A549 treated with dexamethasone at 1 μM for 4 hours (cell line): ENCODE results near the gene SLC26A8. TPM values are rescaled to one million over a fixed set of nuclear protein-coding genes. Genes with fewer than 3 reads are reported as not detected.

Experiments used
- total RNA-seq: library from RNA; stranded (reverse); fragments of 200-300 nt; extraction: Qiagen RNA extraction; gene quantifications from 5 replicates; pipeline ENCODE4 v1.2.3, GENCODE V29; 2022

Gene SLC26A8, protein sequence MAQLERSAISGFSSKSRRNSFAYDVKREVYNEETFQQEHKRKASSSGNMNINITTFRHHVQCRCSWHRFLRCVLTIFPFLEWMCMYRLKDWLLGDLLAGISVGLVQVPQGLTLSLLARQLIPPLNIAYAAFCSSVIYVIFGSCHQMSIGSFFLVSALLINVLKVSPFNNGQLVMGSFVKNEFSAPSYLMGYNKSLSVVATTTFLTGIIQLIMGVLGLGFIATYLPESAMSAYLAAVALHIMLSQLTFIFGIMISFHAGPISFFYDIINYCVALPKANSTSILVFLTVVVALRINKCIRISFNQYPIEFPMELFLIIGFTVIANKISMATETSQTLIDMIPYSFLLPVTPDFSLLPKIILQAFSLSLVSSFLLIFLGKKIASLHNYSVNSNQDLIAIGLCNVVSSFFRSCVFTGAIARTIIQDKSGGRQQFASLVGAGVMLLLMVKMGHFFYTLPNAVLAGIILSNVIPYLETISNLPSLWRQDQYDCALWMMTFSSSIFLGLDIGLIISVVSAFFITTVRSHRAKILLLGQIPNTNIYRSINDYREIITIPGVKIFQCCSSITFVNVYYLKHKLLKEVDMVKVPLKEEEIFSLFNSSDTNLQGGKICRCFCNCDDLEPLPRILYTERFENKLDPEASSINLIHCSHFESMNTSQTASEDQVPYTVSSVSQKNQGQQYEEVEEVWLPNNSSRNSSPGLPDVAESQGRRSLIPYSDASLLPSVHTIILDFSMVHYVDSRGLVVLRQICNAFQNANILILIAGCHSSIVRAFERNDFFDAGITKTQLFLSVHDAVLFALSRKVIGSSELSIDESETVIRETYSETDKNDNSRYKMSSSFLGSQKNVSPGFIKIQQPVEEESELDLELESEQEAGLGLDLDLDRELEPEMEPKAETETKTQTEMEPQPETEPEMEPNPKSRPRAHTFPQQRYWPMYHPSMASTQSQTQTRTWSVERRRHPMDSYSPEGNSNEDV
- total RNA-seq = 0.02 TPM in 1 of 5 replicates, not detected in the others

GRCh38 chr6:36023996-36024795 lies at the start of gene SLC26A8:
Gene SLC26A8, minus strand, starts transcription at chr6:36024641. Its CDS starts 4,934 bp downstream, at chr6:36019707.

DNA sequence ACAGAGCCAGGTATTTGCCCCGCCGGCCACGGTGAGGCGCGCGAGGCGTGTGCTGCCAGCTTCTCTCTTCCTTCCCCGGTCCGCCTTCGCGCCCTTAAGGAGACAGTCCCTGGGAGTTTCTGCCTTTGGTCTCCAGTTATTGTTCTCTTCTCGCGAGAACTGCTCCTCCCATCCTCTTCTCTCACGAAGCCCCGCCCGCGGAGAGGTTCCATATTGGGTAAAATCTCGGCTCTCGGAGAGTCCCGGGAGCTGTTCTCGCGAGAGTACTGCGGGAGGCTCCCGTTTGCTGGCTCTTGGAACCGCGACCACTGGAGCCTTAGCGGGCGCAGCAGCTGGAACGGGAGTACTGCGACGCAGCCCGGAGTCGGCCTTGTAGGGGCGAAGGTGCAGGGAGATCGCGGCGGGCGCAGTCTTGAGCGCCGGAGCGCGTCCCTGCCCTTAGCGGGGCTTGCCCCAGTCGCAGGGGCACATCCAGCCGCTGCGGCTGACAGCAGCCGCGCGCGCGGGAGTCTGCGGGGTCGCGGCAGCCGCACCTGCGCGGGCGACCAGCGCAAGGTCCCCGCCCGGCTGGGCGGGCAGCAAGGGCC lies 3.2 kb upstream of the SLC26A8 start, which contains the start of gene MAPK14:
TSS of gene MAPK14 (plus strand) at position 308 of the 587 bp plus-strand sequence. CDS start 350 bp downstream, outside the sequence.

DNA sequence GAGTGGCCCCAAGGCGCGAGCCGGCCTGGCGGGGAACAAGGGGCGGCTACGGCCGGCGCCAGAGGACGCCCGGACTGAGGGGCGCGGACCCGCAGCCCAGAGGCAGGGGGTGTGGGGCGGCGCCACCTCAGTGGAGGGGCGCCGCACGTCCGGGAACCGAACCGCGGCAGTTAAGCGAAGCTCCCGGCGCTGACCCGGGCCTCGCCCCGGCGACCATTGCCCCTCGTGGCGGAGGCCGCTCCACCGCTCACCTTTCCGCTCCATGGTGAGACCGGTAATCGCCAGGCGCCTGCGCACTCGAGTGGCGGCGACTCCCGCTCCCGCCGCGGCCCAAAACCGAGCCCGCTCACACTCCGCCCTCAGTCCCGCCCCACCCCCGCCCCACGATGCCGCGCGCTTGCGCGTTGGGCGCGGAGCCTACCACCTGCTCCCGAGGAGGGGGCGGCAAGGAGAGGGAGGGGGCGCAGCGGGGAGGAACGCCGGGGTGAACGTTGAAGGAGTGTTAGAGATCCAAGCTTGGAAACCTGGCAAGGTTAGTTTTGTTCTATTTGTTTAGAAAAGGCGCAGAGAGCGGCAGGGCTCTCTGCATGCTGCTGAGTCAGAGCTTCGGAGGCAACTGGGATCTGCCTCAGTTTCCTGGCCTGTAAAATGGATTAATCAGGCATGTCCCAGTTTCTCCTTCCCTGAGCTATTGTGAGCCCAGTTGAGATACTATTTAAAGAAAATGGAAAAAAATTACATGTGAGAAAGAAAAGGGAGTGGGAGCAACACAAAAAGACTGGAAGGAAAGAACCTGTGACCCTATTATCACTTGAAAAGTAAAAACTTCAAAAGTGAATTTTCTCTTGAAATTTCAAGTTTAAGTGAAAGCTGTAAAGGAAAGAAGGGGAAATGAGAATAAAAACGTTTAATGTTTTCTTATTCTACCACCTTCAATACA lies 103.4 kb downstream of the SLC26A8 start, which contains the start of gene SRPK1:
TSS of gene SRPK1 (minus strand) at position 306 of the 940 bp plus-strand sequence. CDS start at position 264, 42 bp downstream.

Other genes starting within 250 kb of the SLC26A8 start
- 0.61 to 1.1 TPM (median 0.94 TPM) in 5 replicates for gene CLPSL2, start 248.0 kb downstream of the SLC26A8 start, total RNA-seq
- not detected in 5 replicates for gene CLPSL1, start 243.6 kb downstream of the SLC26A8 start, total RNA-seq
- gene CLPS, start 227.3 kb downstream of the SLC26A8 start, total RNA-seq = not detected in 5 replicates
- gene LHFPL5, start 219.3 kb downstream of the SLC26A8 start, total RNA-seq = 0.08 to 0.17 TPM (median 0.16 TPM) in 3 of 5 replicates, not detected in the others
- gene SRPK1, start 103.5 kb downstream of the SLC26A8 start, total RNA-seq = 30.5 to 40.8 TPM (median 36.1 TPM) in 5 replicates
- gene MAPK14, start 3.2 kb upstream of the SLC26A8 start, total RNA-seq = 20.9 to 28.6 TPM (median 27.4 TPM) in 5 replicates
- 0.48 to 0.63 TPM (median 0.58 TPM) in 5 replicates for gene MAPK13, start 105.9 kb upstream of the SLC26A8 start, total RNA-seq
- gene BRPF3, start 172.1 kb upstream of the SLC26A8 start, total RNA-seq = 7.6 to 10.6 TPM (median 10.2 TPM) in 5 replicates
- gene PNPLA1, start 245.4 kb upstream of the SLC26A8 start, total RNA-seq = 0.03 TPM in 1 of 5 replicates, not detected in the others